HG02798 (cell line): ENCODE results near the gene IL24.

Experiments
- ATAC-seq: cut with Tn5 transposase; IDR thresholded peaks from one replicate; pipeline ENCODE4 v1.9.1; 2021; ENCODE audit warnings: mild to moderate bottlenecking; ENCODE audit not compliant: unreplicated experiment, poor library complexity

IL24 gene

DNA sequence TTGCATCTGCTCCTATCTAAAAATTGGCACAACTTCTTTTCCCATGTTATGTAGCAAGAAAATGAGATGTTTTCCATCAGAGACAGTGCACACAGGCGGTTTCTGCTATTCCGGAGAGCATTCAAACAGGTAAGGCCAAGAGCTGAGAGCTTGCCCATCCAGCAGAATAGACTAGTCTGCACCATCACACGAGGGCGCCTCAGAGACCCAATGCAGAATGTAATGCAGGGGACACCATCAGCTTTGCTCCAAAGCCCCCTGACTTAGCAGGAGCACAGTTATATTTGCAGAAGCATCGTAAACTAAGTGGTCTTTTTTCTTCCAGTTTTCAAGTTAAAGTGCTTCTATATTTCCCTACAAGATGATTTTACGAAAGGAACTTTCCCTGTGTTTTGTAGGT, 4.7 kb downstream of the IL24 start:
- no peak for ATAC-seq

DNA sequence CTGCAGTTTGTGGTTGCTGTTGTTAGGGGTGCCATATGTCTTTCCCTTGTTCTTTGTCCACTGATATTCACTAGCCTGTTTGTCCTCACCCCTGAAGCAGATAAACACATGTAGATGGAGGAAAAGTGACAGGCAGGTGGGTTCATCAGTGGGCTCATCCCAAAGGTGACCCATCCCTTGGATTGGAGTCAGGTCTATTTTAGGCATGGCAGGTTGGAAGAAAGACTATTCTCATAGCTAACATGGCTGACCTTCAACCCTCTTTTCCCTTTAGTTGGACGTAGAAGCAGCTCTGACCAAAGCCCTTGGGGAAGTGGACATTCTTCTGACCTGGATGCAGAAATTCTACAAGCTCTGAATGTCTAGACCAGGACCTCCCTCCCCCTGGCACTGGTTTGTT, 5.5 kb downstream of the IL24 start:
- ATAC-seq: no peak

DNA sequence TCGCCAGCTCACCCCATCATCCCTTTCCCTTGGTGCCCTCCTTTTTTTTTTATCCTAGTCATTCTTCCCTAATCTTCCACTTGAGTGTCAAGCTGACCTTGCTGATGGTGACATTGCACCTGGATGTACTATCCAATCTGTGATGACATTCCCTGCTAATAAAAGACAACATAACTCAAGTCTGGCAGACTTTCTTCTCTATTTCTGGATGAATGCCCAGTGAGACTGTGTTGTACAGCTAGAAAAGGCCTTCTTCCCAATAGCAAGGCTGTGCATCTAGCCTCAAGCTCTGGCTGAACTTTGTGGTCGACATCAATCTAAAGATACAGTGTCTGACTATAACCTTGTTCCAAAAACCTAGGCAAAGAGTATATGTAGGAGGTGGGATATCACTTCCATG, 6.4 kb downstream of the IL24 start:
- ATAC-seq: no peak

DNA sequence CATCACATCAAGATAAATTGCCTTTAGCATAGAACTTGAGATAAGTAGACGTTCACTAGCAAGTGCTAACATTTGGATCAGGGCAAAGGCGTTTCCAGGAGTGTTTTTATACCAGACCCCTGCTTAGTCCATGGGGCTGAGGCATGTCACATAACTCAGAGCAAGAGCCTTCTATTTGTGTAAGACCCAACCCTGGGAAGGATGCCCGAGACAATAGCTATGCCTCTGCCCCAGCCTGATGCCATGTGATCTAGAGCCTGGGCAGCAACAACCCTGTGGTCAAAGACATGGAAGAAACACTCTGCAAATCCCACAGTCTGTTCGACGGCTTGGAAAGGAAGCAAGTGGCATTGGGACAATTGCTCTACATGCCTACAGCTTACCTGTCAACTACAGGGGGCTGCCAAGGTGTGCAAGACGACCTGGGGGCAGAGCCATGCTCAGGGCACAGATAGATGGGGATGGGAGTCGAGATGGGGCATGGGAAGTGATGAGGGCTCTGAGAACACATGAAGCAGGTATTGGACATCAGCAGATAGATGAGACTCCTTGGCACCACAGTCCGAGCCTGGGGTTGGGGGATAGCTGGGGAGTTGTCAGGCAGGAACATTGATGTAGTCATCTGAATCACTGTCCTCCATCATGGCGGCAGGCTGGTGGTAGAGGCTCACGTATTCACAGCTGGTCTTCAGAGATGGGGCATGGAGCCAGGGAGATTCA, 7.3 kb downstream of the IL24 start:
- no peak for ATAC-seq

DNA sequence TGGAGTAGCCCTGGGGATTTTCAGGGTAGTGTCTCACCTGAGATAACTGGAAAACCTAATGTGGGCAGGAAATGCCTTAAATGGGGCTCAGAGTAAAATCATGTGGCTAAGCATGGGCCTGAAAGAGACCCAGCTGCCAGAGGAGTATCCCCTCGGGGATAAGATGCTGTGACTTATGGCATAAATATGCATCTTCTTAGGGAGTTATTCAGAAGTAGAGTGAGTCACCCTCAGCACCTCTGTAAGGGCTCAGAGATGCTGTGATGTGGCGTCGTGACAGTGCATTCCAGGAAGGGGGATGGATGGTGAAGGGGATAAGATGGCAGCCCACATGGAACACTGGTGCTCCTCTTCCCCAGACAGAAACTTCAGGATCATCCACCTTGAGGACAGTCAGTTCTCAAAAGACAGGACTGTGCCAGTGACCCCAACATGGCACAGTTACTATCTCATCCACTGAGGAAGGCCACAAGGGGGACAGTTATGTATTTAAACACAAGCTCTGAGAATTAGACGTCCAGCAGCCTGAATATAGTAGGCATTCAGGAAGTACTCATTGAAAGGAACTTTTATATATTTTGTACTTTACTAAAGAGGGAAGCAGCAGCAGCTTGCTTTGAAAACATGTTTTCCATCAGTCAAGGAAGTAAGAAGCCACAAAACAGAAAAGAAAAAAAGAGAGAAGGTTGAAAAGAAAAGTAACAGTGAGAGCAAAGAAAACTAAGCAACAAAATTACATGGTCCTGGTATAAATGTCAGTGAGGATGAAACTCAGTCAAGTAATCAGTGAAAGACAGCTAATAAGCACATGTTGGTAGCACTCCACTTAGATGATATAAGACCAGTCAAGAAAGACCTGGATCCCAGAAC, 8.3 kb downstream of the IL24 start:
- peak; percentile 67 for ATAC-seq

DNA sequence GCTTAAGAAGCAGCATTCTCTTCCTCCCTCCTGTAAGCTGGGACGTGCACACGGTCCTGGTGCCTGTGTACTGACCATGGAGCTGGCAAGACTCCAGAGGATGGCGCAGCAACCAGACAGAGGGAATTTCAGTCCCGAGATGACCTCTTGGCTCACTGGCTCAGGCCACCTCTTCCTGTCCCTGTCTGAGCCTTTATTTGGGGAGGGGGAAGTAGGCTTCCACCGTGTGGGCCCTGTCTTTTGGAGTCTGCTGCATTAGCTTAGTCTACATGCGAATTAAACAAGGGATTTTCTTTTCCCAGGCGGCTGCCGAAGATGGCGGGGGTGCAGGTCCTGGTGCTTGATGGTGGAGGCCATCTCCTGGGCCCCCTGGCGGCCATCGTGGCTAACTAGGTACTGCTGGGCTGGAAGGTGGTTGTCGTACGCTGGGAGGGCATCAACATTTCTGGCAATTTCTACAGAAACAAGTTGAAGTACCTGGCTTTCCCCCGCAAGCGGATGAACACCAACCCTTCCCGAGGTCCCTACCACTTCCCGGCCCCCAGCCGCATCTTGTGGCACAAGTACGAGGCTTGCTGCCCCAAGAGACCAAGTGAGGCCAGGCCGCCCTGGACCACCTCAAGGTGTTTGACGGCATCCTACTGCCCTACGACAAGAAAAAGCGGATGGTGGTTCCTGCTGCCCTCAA, 10.2 kb downstream of the IL24 start:
- no peak for ATAC-seq

DNA sequence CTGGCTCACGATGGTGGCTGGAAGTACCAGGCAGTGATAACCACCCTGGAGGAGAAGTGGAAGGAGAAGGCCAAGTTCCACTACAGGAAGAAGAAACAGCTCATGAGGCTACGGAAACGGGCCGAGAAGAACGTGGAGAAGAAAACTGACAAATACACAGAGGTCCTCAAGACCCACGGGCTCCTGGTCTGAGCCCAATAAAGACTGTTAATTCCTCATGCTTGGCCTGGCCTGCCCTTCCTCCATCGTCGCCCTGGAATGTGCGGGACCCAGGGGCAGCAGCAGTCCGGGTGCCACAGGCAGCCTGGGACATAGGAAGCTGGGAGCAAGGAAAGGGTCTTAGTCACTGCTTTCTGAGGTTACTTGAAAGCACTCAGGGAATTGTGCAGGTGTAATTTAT, 10.8 kb downstream of the IL24 start:
- ATAC-seq: no peak

DNA sequence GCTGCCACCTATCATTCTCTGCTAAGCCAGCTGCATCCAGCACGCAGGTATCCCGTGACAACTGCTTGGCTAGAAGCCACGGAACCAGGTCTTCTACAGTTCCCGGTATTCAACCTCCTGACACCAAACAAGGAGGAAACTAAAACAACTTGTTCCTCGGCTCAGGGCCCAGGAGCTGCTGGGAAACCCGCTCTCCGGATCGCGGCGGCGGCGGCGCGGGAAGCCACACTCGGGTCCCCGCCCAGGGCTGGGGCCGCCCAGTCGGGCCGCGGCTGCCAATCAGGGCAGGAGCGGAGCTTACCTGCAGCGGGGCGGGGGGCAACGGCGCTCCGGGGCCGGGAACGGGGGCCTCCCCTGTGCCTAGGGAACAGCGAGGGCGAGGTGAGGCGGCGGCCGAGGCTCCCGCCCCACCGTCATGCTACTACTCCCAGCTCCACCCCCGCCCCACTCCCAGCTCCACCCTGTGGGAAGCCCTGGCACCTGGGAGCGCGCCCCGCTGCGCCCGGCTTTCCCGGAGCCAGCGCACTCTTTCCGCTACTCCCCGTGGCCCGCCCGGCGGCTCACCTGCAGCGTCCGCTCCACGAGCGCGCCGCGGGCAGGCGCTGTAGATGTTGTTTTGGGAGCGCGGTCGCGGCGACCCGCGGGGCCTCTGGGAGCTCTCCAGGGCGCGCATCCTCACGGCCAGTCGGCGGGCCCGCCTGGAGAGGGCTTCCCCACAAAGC, 12.1 kb downstream of the IL24 start:
- ATAC-seq: no peak

DNA sequence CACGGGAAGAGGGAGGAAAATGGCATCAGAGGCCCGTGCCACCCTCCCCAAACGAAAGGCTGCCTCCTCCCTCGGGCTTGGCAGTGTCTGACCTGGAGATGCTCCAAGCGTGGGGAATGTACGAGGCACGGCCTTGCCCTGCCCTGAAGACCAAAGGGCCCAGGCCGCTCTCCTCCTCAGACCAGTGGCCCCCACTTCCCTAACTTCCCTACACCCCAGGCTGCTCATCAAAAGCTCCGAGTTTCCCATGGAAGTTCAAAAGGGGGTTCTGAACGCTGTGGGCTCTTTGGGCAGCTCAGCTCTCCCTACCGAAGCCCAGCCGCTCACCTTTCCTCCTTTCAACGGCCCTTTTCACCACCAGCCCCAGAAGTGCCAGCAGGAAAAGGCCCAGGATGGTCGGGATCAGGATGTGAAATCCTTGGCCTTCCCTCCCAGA, 12.7 kb downstream of the IL24 start:
- no peak for ATAC-seq

DNA sequence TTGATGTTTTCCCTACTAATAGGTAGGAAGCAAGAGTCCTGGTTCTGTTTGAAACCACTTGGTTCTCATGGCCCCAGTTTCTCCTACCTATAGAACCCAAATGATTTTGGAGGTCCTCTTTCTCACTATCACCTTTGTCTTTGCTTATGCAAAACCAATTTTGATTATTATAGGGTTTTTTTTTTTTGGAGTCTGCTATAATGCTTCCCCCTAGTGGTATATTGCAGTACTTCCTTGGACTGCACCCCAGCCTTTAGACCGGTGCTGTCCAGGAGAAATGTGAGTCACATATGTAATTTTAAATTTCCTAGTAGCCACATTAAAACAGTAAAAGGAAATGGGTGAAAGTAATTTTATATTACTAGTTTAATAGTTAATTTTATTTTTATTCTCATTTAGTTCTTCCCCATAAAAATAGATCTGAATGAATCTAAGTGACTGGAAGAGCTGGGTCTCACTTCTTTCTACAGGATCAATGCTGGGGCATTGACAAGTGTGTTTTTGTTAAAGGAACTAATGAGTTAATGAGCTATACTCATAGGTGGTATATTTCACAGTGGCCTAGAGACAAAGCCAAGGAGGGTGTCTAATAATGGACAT, 13.9 kb downstream of the IL24 start:
- ATAC-seq: no peak

DNA sequence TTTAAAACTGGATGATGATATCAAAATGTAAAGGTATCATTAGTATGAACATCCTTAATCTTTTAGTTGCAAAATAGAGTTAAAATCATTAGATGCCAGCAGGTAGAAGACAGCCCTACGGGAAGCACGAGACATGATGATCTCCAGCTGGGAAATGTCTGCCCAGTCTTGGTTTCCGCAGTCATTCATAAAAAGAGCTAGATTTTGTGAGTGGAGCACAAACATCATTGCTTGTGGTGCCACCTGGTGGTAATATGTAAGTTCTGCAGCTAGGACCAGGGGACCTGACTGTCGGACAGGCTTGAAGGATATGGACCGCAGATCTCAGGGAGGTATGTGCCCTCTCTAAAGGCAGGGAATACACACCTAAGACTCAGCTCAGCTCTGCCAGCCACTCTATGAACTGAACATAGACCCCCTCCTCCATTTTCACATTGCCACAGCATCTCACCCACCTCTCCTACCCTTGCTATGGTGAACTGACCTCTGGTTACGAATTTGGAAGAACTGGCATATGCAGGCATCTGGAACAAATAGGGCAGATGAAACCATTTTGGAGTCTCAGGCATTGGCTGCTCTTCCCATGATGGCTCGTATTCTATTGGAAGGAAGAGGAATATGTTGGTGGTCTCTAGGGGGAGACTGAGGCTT, 15.3 kb downstream of the IL24 start:
- peak; percentile 64 for ATAC-seq

DNA sequence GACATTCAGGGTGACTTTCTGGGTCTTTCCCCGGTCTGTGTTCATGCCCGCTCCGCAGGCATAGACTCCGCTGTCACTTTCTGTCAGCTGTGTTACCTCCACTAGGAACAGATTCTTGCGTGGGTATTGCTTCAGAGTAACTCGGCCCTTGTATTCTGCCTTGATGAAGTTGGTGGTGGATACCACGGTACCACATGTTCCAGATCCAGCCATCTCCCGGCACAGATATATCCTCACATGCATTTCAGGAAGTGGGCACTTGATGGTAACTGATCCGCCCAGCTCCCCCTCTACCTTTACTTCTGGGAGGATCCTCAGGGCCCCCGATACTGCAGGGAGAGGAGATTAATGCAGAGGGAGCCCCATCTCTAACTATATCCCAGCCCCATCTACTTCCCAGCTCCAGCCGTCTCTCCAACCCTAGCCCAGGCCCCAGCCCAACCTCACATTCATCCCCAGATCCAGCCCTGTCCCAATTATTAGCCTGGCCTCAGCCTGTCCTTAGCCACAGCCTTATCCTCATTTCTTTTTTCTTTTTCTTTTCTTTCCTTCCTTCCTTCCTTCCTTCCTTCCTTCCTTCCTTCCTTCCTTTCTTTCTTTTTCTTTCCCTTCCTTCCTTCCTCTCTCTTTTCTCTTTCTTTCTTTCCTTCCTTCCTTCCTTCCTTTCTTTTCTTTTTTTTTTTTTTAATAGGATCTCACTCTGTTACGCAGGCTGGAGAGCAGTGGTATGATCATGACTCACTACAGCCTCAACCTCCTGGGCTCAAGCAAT, 16.7 kb downstream of the IL24 start:
- no peak for ATAC-seq

DNA sequence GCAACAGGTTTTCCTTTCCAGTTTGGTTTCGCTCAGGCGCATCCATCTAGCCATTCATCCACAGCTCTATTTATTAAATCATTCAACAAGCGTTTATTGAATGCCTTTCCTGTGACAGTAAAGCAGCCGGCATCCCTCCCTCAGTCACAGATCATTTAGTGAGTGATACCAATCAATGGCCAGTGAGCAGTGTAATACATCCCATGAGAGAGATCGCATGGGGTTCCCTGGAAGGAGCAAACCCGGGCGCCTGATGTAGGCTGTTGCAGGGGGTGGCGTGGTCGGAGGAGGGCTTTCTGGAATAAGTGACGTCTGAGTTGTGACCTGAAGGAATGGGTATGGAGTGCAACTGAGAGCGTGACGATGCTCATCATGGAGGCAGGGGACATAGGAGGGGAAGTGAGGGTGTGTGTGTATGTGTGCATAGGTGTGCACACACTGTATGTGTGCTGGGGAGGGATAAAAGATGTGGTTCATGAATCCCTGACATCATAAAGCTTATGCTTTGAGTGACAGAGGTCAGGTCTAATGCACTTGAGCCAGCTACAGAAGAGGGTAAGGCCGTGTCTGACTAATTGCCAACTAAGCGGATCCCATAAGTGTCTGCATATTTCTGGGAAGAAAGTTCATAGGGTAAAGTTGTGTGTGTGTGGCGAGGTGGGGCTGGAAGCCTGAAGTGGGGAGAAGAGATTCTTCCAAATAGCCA, 17.9 kb downstream of the IL24 start:
- no peak for ATAC-seq

DNA sequence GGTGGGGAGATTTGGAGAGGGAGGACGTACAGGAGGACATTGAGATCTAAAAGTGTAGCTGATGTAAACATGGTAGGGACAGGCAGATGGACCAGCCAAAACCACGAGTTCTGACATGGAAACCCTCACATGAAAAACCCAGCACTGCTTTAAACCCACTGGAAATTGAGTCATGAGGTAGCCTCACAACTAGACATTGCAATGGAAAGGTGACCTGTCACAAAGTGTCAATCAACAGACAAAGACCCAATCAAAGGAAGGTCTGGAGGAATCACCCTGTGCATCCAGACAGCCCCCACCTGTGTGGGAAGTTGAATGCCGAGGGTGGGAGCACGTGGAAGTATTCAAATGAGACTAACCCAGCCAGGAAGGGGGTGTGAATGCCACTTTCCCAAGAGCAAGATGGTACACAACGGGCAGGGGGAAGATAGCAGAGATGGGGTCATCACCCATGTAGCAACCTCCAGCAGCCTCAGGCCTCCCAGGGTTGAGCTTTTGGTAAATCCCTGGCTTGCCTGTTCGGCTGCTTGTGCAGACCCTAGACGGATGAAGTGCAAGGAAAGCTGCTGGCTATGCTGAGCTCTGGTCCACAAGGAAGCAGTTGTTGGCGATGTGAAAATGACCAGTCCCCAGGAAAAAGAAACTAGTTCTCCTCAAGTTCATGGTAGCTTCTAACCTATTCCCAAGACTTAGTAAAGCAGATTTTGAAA, 18.9 kb downstream of the IL24 start:
- ATAC-seq: no peak

DNA sequence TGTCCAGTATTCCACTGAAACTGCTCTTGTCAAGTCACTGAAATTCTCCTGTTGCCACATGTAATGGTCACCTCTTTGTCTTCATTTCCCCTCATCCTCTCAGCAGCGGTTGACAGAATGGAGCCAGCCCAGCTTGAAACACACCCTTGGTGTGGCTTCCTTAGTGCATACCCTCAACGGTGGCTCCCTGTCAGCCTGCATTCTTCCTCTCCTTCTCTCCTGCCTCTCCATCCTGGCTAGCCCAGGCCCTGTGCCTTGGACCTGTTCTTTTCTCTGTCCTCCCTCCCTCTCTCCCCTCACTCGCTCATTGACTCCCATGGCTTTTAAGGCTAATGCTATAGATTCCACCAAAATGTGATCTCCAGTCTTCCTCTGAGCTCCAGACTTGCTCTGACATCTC, 20.8 kb downstream of the IL24 start:
- no peak for ATAC-seq

DNA sequence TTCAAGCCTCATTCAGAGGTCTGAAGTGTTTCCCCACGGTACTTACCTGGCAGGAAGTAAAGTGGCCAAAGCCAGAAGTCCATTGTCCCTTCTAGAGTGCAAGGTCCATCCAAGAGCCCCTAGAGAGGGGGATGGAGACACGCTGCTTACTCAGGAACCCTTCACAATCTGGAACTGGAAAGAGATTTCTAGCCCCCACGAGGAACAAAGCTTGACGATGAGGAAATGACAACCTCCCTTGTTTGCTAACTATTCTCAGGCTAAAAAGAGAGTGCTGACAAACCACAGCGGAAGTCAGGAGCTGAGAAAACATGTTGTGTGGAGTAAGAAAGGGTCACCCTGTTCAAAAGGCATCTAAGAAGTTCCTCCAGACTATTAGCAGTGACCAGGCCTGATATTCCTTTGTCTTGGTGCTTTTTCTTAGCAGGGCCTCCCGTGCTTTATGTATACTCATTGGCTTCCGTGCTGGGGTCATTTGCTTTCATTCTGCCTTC, 24.6 kb downstream of the IL24 start, which contains the start of gene FCMR:
FCMR (minus strand) TSS at position 170 of the 494 bp plus-strand sequence; CDS start at position 83, 87 bp downstream.
- peak; percentile 15 for ATAC-seq

DNA sequence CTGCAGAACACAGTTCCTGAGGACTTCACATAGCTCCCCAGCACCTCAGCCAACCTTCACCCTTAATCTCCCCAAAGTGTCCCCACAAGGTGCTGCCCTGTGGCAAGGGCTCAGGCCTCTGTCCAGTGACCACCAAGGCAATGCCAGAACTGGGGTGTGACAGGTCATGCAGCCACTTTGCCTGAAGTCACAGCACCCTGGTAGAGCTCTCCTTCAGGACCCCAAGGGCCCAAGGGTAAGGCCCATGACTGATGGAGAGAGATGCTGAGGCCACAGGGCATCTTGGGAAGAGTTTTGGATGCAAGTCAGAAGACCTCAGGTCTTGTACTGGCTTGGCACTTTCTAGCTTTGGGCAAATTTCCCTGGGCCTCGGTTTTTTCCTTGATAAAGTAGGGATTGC, 25.3 kb downstream of the IL24 start:
- ATAC-seq: no peak
